MCF 10A (cell line): ENCODE data around the gene NME3. TPM values are rescaled to one million over a fixed set of nuclear protein-coding genes. Genes with fewer than 3 reads are reported as not detected.

ENCODE experiments used
- BruUV-seq: library from RNA; stranded (reverse); fragments of 400-500 nt; replicated peaks from 2 replicates; lab custom pipeline; 2021; lab: Mats Ljungman, UMichigan
- CTCF ChIA-PET: fragments of 300-600 bp; sonication (Branson Sonifier 250); formaldehyde crosslinking; extraction: SDS; loops from one replicate; lab custom pipeline; 2021; ENCODE audit warnings: antibody characterized with exemption, inconsistent platforms; lab: Yijun Ruan, JAX
- POLR2A ChIA-PET: fragments of 300-600, 350-650 bp; sonication (Branson Sonifier 250); formaldehyde crosslinking; extraction: SDS; loops from one replicate; lab custom pipeline; 2020; ENCODE audit warnings: antibody characterized with exemption, inconsistent platforms; lab: Yijun Ruan, JAX
- DNase-seq: peaks from one replicate; pipeline ENCODE4 v3.0.0-alpha.2; 2018; ENCODE audit not compliant: unreplicated experiment
- H3K27ac Mint-ChIP-seq: one replicate; pipeline ENCODE4 v1.8.0; 2022; ENCODE audit warnings: mild to moderate bottlenecking, low read depth, mixed read lengths; ENCODE audit not compliant: unreplicated experiment
- H3K27me3 Mint-ChIP-seq: one replicate; pipeline ENCODE4 v1.8.0; 2022; ENCODE audit warnings: mixed read lengths; ENCODE audit not compliant: insufficient read depth, unreplicated experiment
- H3K36me3 Mint-ChIP-seq: one replicate; pipeline ENCODE4 v1.8.0; 2022; ENCODE audit warnings: mild to moderate bottlenecking, moderate library complexity, mixed read lengths; ENCODE audit not compliant: insufficient read depth, unreplicated experiment
- H3K4me1 Mint-ChIP-seq: one replicate; pipeline ENCODE4 v1.8.0; 2022; ENCODE audit warnings: mixed read lengths; ENCODE audit not compliant: insufficient read depth, unreplicated experiment
- H3K4me3 Mint-ChIP-seq: one replicate; pipeline ENCODE4 v1.8.0; 2022; ENCODE audit warnings: mild to moderate bottlenecking, moderate library complexity, mixed read lengths; ENCODE audit not compliant: unreplicated experiment
- H3K9me3 Mint-ChIP-seq: one replicate; pipeline ENCODE4 v1.8.0; 2022; ENCODE audit warnings: mixed read lengths; ENCODE audit not compliant: unreplicated experiment
- CTCF ChIP-seq: fragments of 200-600 bp; IDR thresholded peaks from one replicate; pipeline ENCODE4 v1.8.0; 2022; ENCODE audit warnings: antibody characterized with exemption, mild to moderate bottlenecking; ENCODE audit not compliant: unreplicated experiment
- intact Hi-C: fragments of 100-400 bp; cut with micrococcal nuclease; formaldehyde crosslinking; loops from 2 replicates; pipeline ENCODE4 v1.14.1; 2022
- total RNA-seq: library from RNA; stranded (reverse); gene quantifications from 2 replicates; pipeline ENCODE4 v1.2.3, GENCODE V29; 2022

NME3 gene
- total RNA-seq, 1 experiment from 2014 or later, result 44.0 TPM

DNA sequence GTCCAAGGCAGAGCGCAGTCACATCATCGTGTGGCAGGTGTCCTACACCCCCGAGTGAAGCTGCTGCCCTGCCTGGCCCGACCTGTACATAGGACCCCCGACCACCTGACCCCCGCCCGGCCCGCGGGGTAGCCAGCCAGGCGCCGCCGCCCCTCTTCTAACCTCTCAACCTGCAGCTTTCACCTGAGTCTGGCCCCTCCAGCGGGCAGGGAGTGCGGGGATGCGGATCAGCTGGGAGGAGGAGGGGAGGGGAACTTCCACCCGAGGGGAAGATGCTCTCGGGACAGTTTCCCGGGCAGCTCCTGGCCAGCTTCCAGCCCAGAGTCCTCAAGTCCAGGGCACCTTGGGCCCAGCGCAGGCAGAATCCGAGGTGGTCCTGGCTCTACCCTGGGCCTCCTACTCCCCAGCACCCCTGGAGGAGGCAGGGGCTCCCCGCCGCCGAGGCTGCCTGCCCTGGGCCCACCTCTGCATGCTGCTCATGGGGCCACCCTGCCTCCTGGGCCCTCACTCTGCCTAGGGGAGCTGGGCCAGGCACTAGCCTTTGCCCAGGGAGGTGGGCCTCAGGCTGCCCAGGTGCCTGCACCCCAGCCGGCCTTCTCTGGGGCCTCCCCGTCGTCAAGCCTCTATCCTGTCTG, 2.5 kb downstream of the NME3 start:
- peaks cover 7% of the 10 kb centered on the region for H3K4me1 Mint-ChIP-seq
- H3K27ac Mint-ChIP-seq, result no peak overlapping the region
- ChIA-PET CTCF (interaction anchor here (0.6 kb wide), 1 partner anchor 61 kb away, joined by 3 read pairs; no protein-coding TSS in a partner anchor), POLR2A (interaction anchor here (0.6 to 7.7 kb wide), 6 partner anchors 13 to 348 kb away, joined by 3 to 137 read pairs (median 15); partner anchors contain the start of genes MAPK8IP3, NUBP2, SPSB3 and UQCC4)
- H3K36me3 Mint-ChIP-seq, result peaks cover 74% of the 10 kb centered on the region
- no peak for TF ChIP-seq CTCF
- no peak for DNase-seq
- no peaks in the 10 kb centered on the region for H3K9me3 Mint-ChIP-seq
- H3K27me3 Mint-ChIP-seq, result no peaks in the 10 kb centered on the region
- no TSS peak for BruUV-seq
- H3K4me3 Mint-ChIP-seq, result no peak overlapping the region
- intact Hi-C loops, result no loop called here

GRCh38 chr16:1768061-1768766, 3.1 kb downstream of the NME3 start:
- Mint-ChIP-seq H3K9me3 (no peaks in the 10 kb centered on the region), H3K4me1 (peaks cover 7% of the 10 kb centered on the region), H3K27me3 (no peaks in the 10 kb centered on the region), H3K27ac (no peak overlapping the region), H3K4me3 (no peak overlapping the region), H3K36me3 (peaks cover 77% of the 10 kb centered on the region)
- CTCF ChIA-PET, result interaction anchor here (0.9 kb wide), 1 partner anchor 13 kb away, joined by 3 read pairs; no protein-coding TSS in a partner anchor
- no peak for TF ChIP-seq CTCF
- BruUV-seq, result TSS peak; percentile 9
- DNase-seq, result no peak
- intact Hi-C loops, result no loop called here
- POLR2A ChIA-PET, result interaction anchor here (0.6 to 7.7 kb wide), 4 partner anchors 13 to 348 kb away, joined by 3 to 137 read pairs (median 30); partner anchors contain the start of genes MAPK8IP3, NUBP2, SPSB3 and UQCC4

GRCh38 chr16:1767116-1767994, 4.0 kb downstream of the NME3 start:
- intact Hi-C loops, result no loop called here
- peaks cover 7% of the 10 kb centered on the region for H3K4me1 Mint-ChIP-seq
- DNase-seq, result no peak
- POLR2A ChIA-PET, result interaction anchor here (0.6 to 7.7 kb wide), 3 partner anchors 14 to 198 kb away, joined by 3 to 137 read pairs (median 57); partner anchors contain the start of genes MAPK8IP3, NUBP2, RPS2 and SPSB3
- CTCF ChIA-PET, result interaction anchor here (0.9 kb wide), 1 partner anchor 12 kb away, joined by 3 read pairs; no protein-coding TSS in a partner anchor
- peaks cover 75% of the 10 kb centered on the region for H3K36me3 Mint-ChIP-seq
- H3K9me3 Mint-ChIP-seq, result no peaks in the 10 kb centered on the region
- H3K27me3 Mint-ChIP-seq, result no peaks in the 10 kb centered on the region
- no peak for TF ChIP-seq CTCF
- BruUV-seq, result no TSS peak
- H3K4me3 Mint-ChIP-seq, result no peak overlapping the region
- no peak overlapping the region for H3K27ac Mint-ChIP-seq
